Calu3 (cell line): Measurements from ENCODE around the gene TGM2. TPM values are rescaled to one million over a fixed set of nuclear protein-coding genes. Genes with fewer than 3 reads are reported as not detected.

ENCODE experiments used
- BruUV-seq: library from RNA; stranded (reverse); fragments of 400-500 nt; replicated peaks from 2 replicates; lab custom pipeline; 2021; lab: Mats Ljungman, UMichigan
- CTCF ChIA-PET: fragments of 300-600 bp; sonication (Branson Sonifier 250); formaldehyde crosslinking; loops from one replicate; lab custom pipeline; 2022; ENCODE audit warnings: antibody characterized with exemption; lab: Charles Lee
- DNase-seq: peaks from one replicate; pipeline ENCODE4 v3.0.0; 2022
- H3K27ac Mint-ChIP-seq: one replicate; pipeline ENCODE4 v1.8.0; 2022; ENCODE audit warnings: mixed read lengths; ENCODE audit not compliant: unreplicated experiment
- H3K27me3 Mint-ChIP-seq: one replicate; pipeline ENCODE4 v1.8.0; 2022; ENCODE audit warnings: mixed read lengths; ENCODE audit not compliant: unreplicated experiment
- H3K36me3 Mint-ChIP-seq: one replicate; pipeline ENCODE4 v1.8.0; 2022; ENCODE audit warnings: mild to moderate bottlenecking, moderate library complexity, mixed read lengths; ENCODE audit not compliant: insufficient read depth, unreplicated experiment
- H3K4me1 Mint-ChIP-seq: one replicate; pipeline ENCODE4 v1.8.0; 2022; ENCODE audit warnings: mild to moderate bottlenecking, low read depth, mixed read lengths; ENCODE audit not compliant: unreplicated experiment
- H3K4me3 Mint-ChIP-seq: one replicate; pipeline ENCODE4 v1.8.0; 2022; ENCODE audit warnings: mild to moderate bottlenecking, low read depth, moderate library complexity, mixed read lengths; ENCODE audit not compliant: unreplicated experiment
- H3K9me3 Mint-ChIP-seq: one replicate; pipeline ENCODE4 v1.8.0; 2022; ENCODE audit warnings: low read depth, mixed read lengths; ENCODE audit not compliant: unreplicated experiment
- intact Hi-C: fragments of 100-400 bp; cut with micrococcal nuclease; formaldehyde crosslinking; loops from one replicate; pipeline ENCODE4 v1.10.0; 2022; ENCODE audit not compliant: unreplicated experiment
- total RNA-seq: library from RNA; stranded (reverse); gene quantifications from 2 replicates; pipeline ENCODE4 v1.2.3, GENCODE V29; 2022
- TF ChIP-seq, protein P1 (sequence below): fragments of 200-600 bp; IDR thresholded peaks from one replicate; pipeline ENCODE4 v1.8.0; 2022; ENCODE audit warnings: antibody characterized with exemption; ENCODE audit not compliant: unreplicated experiment

The TGM2 gene
- total RNA-seq, 1 experiment from 2014 or later = 311 TPM

DNA sequence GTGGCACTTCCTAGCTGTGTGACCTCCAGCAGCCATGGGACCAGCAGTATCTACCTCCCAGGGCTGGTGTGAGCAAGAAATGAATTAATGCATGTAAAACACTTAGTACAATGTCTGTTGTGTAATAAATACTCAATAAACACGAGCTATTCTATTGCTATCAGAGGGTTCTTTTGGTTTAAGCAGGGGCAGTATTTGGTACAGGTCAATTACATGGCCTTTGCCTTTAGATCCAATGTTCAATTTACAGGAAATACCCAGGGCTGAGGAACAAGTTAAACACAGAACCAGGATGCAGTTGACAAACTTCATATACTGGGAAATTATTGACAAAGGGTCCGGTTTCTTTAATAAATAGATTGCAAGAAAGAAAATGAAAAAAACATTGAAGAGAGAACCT is 2.9 kb downstream of the TGM2 start:
- peaks cover 67% of the 10 kb centered on the region for H3K4me1 Mint-ChIP-seq
- BruUV-seq = no TSS peak
- TF ChIP-seq, protein P1, sequence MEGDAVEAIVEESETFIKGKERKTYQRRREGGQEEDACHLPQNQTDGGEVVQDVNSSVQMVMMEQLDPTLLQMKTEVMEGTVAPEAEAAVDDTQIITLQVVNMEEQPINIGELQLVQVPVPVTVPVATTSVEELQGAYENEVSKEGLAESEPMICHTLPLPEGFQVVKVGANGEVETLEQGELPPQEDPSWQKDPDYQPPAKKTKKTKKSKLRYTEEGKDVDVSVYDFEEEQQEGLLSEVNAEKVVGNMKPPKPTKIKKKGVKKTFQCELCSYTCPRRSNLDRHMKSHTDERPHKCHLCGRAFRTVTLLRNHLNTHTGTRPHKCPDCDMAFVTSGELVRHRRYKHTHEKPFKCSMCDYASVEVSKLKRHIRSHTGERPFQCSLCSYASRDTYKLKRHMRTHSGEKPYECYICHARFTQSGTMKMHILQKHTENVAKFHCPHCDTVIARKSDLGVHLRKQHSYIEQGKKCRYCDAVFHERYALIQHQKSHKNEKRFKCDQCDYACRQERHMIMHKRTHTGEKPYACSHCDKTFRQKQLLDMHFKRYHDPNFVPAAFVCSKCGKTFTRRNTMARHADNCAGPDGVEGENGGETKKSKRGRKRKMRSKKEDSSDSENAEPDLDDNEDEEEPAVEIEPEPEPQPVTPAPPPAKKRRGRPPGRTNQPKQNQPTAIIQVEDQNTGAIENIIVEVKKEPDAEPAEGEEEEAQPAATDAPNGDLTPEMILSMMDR = no peak
- H3K27ac Mint-ChIP-seq = peak overlapping the region; percentile 52
- intact Hi-C loops = no loop called here
- no peak for DNase-seq
- CTCF ChIA-PET = interaction anchor here (0.8 to 2.2 kb wide), 2 partner anchors 10 to 11 kb away, joined by 4 to 10 read pairs; no protein-coding TSS in a partner anchor
- peaks cover 86% of the 10 kb centered on the region for H3K36me3 Mint-ChIP-seq
- H3K4me3 Mint-ChIP-seq = peak overlapping the region; percentile 59
- H3K9me3 Mint-ChIP-seq = no peaks in the 10 kb centered on the region
- H3K27me3 Mint-ChIP-seq = no peaks in the 10 kb centered on the region

DNA sequence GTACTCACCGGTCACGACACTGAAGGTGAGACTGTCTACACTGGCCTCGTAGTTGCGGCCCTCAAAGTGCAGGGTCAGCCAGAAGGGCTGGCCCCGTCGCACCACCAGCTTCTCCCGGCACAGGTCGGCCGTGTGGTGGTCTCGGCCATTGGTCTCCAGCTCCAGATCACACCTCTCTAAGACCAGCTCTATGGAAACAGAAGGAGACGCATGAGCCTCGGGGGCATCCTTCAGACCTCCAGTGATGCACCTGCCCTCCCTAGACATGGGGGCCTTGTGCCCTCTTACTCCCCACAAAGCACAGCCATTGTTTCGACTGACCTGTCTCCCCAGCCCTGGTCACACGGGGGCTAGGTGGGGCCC is 3.7 kb downstream of the TGM2 start:
- Mint-ChIP-seq H3K36me3 (peaks cover 92% of the 10 kb centered on the region), H3K27ac (no peak overlapping the region), H3K4me1 (peaks cover 71% of the 10 kb centered on the region), H3K9me3 (no peaks in the 10 kb centered on the region), H3K27me3 (no peaks in the 10 kb centered on the region), H3K4me3 (no peak overlapping the region)
- intact Hi-C loops = no loop called here
- DNase-seq = no peak
- TF ChIP-seq, protein P1 = no peak
- BruUV-seq = no TSS peak
- CTCF ChIA-PET = interaction anchor here (0.8 to 2.4 kb wide), 3 partner anchors 9 to 17 kb away, joined by 4 to 10 read pairs (median 7); no protein-coding TSS in a partner anchor

DNA sequence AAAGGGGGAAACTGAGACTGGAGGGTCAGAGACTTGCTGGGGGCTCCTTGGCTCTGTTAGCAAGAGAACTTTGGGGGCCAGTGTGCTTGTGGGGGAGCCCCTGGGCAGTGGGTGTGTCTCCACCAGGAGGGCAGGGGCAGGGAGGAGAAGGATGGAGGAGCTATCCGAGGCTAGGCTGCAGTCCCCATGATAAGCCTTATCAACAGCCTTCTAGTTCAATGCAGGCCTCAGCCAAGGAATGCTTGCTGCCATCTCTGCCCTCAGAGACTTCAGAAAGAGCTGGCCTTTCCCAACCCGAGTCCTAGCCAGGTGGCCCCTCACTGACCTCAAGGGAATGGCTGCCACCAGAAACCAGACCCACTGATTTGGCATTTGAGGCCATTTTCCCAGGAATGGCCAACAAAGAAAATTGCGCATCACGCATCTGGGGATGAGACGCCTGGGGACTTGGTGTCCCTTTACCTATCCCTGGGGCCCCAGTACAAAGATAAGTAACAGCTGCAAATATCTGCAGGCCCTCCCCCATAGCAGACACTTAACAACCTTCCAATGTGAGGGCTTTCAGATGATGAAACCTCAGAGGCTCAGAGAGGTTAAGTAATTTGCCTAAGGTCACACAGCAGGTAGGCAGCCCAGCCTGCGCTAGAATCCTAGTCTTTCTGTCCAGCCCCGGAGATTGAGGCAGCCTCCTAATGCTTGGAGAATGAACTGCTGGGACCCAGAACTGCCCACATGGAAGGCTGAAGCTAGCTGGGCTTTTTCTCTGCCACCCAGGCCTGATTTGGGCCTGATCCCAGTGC is 4.9 kb downstream of the TGM2 start:
- Mint-ChIP-seq H3K27ac (no peak overlapping the region), H3K4me3 (no peak overlapping the region), H3K4me1 (peaks cover 60% of the 10 kb centered on the region), H3K9me3 (no peaks in the 10 kb centered on the region), H3K27me3 (no peaks in the 10 kb centered on the region), H3K36me3 (peaks cover 94% of the 10 kb centered on the region)
- no peak for DNase-seq
- no TSS peak for BruUV-seq
- intact Hi-C loops = no loop called here
- TF ChIP-seq, protein P1 = no peak
- CTCF ChIA-PET = interaction anchor here (2.4 kb wide), 1 partner anchor 16 kb away, joined by 7 read pairs; no protein-coding TSS in a partner anchor

DNA sequence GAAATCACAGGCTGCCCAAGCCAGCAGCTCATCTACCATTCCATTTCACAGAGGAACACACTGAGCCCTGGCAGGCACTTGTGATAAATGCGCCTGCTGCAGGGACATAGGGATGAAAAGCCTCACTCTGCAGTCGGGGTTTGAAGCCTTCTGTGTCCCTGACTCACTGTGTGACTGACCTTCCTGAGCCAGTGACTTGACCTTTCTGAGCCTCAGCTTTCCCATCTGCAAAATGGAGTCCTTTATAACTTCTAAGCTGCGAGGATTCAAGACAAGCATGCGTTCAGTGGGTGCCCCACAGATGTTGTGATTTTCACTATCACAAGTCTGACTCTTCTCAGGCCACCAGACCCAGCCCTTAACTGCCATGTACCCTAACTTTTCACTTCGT is 5.5 kb downstream of the TGM2 start:
- TF ChIP-seq, protein P1 = no peak

More for the DNA sequence above, 5.5 kb downstream of the TGM2 start:
- Mint-ChIP-seq H3K27me3 (no peaks in the 10 kb centered on the region), H3K27ac (peak overlapping the region; percentile 32), H3K9me3 (no peaks in the 10 kb centered on the region), H3K4me3 (no peak overlapping the region), H3K36me3 (peaks cover 93% of the 10 kb centered on the region), H3K4me1 (peaks cover 57% of the 10 kb centered on the region)
- no peak for DNase-seq
- no TSS peak for BruUV-seq
- intact Hi-C loops = no loop called here
- CTCF ChIA-PET = interaction anchor here (1.1 to 2.4 kb wide), 3 partner anchors 12 to 86 kb away, joined by 3 to 7 read pairs (median 3); no protein-coding TSS in a partner anchor
